ENCODE results near the gene BTBD6. TPM values are rescaled to one million over a fixed set of nuclear protein-coding genes. Genes with fewer than 3 reads are reported as not detected.

BTBD6 gene
- total and polyA plus RNA-seq, 9 of the 15 experiments (the other 6 are each of a cell fraction or from before 2014, with no cell fraction given), result not detected

DNA sequence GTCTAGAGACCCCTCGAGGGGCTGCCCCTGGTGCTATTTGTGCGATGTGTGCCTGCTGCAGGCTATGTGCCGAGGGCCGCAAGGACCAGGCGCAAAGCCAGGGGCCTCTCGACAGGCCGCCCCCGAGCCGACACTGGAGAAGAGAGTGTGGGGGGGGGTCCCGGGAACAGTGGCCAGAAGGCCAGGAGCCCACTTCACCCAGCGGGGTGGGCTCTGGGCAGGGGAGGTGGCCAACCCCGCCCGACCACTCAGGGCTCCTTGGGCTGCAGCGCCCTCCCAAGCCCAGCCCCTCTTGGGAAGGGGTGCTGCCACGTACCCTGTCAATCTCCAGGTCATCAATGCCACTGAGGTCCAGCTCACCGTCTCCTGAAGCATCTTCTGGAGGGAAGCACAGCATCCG is 28.6 kb upstream of the BTBD6 start:
- FAIRE-seq (no peak), DNase-seq (ENCODE audit: extremely low read depth in 1 of 4, low spot score in 3 of 4) (no peak), ATAC-seq (no peak)
- Histone ChIP-seq H4K20me1 (replicated peaks; ENCODE audit: control insufficient read depth, insufficient read depth, low read length) (no peaks in the 10 kb centered on the region), H3K27me3 (ENCODE audit: control insufficient read depth in 2 of 2, insufficient read depth in 2 of 2, low read length in 2 of 2) (no peaks in the 10 kb centered on the region), H3K79me2 (ENCODE audit: control insufficient read depth, insufficient read depth, low read length) (no peaks in the 10 kb centered on the region), H3K9me3 (replicated peaks; ENCODE audit: control insufficient read depth, insufficient read depth, low read depth, low read length) (no peaks in the 10 kb centered on the region), H3K36me3 (ENCODE audit: control insufficient read depth, insufficient read depth, low read length) (peaks cover 28% of the 10 kb centered on the region; the same call in 1 of the 3 replicates), H3K4me3 (no peak overlapping the region), H3K27ac (ENCODE audit: extremely low read depth, low read depth, low read length) (no peak overlapping the region), H3K9me1 (ENCODE audit: control insufficient read depth, insufficient read depth, low read length) (no peaks in the 10 kb centered on the region), H3K4me2 (ENCODE audit: insufficient read depth, low read length) (no peak overlapping the region), H3K9ac (ENCODE audit: insufficient read depth in 1 of 2, low read depth in 2 of 2, low read length in 2 of 2) (no peak overlapping the region), H2AFZ (ENCODE audit: low read depth, low read length) (no peak overlapping the region), H3K4me1 (replicated peaks in 1 of 2; ENCODE audit: control insufficient read depth in 2 of 2, insufficient read depth in 2 of 2, low read length in 2 of 2) (peaks cover 0 to 7% of the 10 kb centered on the region in 2 experiments; a peak in 1 of 5 replicates)
- no TSS peak for BruUV-seq (replicated peaks)
- TF ChIP-seq GATAD2A (IDR thresholded peaks at IDR 0.05), result no peak
- TF ChIP-seq SP1 (CRISPR knock-in tag; IDR thresholded peaks at IDR 0.05), result no peak
- no peak for TF ChIP-seq ZNF436 (CRISPR knock-in tag; IDR thresholded peaks at IDR 0.05)
- no peak for TF ChIP-seq ZFP36 (IDR thresholded peaks at IDR 0.05; ENCODE audit: low read depth, low read length, partially characterized antibody)
- TF ChIP-seq ZBTB17 (CRISPR knock-in tag; IDR thresholded peaks at IDR 0.05), result no peak
- TF ChIP-seq TARDBP (IDR thresholded peaks at IDR 0.05), result no peak
- no peak for TF ChIP-seq MAFF (IDR thresholded peaks at IDR 0.05; ENCODE audit: low read length)
- no peak for TF ChIP-seq ZNF224 (CRISPR knock-in tag; IDR thresholded peaks at IDR 0.05)
- TF ChIP-seq ZSCAN29 (IDR thresholded peaks at IDR 0.05), result no peak
- CTCF ChIA-PET (ENCODE audit: low intra/inter-chr PET ratio), result no interaction called here
- POLR2A ChIA-PET, result no interaction called here
- WGBS (ENCODE audit: insufficient coverage, low coverage, missing lambda C conversion rate), result 100% methylated on average over 7 of the region's 17 CpGs
- intact Hi-C loops (cut with micrococcal nuclease) (no loop called here), in situ Hi-C loops (cut with MboI) (no loop called here)
